Sigmoid colon (tissue), 7 donors: ENCODE measurements around the gene ALMS1. TPM values are rescaled to one million over a fixed set of nuclear protein-coding genes. Genes with fewer than 3 reads are reported as not detected.
"Not testable (repeated sequence)": the region's sequence is repeated elsewhere in the genome, so short reads cannot be mapped to it uniquely, and the experiment has no call there.

ENCODE experiments used
- DNase-seq: peaks from one replicate; pipeline ENCODE4 v3.0.0-alpha.2; 2019
- H3K27ac ChIP-seq, 4 donors: fragments of 200-600 bp; sonication (generic); one replicate each; pipeline ENCODE4 v1.5.1; 2016 to 2019; ENCODE audit warnings: mild to moderate bottlenecking in 1 of 4
- H3K27me3 ChIP-seq, 3 donors: fragments of 200-600 bp; sonication (generic); one replicate each; pipeline ENCODE4 v1.5.1; 2019; ENCODE audit warnings: mild to moderate bottlenecking in 1 of 3
- H3K36me3 ChIP-seq, 4 donors: fragments of 200-600 bp; sonication (generic); one replicate each; pipeline ENCODE4 v1.5.1; 2016 to 2019
- H3K4me1 ChIP-seq, 4 donors: fragments of 200-600 bp; sonication (generic); one replicate each; pipeline ENCODE4 v1.5.1; 2017 to 2019
- H3K4me3 ChIP-seq, 4 donors: fragments of 200-600 bp; sonication (generic); one replicate each; pipeline ENCODE4 v1.5.1; 2017 to 2019; ENCODE audit warnings: mild to moderate bottlenecking in 2 of 4, moderate library complexity in 1 of 4
- H3K9me3 ChIP-seq, 4 donors: fragments of 200-600 bp in 3 of 4; sonication (generic) in 3 of 4; one replicate each; pipeline versions ENCODE4 v1.5.1 to v1.6.1; 2013 to 2019
- CTCF ChIP-seq, 4 experiments: fragments of 450-650 bp in 3 of 4; fragments of 200-600 bp in 1 of 4; IDR thresholded peaks; one replicate each; pipeline ENCODE4 v1.5.1; 2016 to 2019; ENCODE audit warnings: antibody characterized with exemption in 4 of 4, mild to moderate bottlenecking in 3 of 4, moderate library complexity in 2 of 4
- EP300 ChIP-seq, 4 donors: sonication (generic); formaldehyde crosslinking; IDR thresholded peaks; one replicate each; pipeline ENCODE4 v1.6.1; 2017; ENCODE audit warnings: antibody characterized with exemption in 4 of 4
- POLR2A ChIP-seq, 2 donors: fragments of 450-650 bp; IDR thresholded peaks; one replicate each; pipeline ENCODE4 v1.6.1; 2016; ENCODE audit warnings: antibody characterized with exemption in 2 of 2, mild to moderate bottlenecking in 2 of 2, moderate library complexity in 2 of 2
- POLR2AphosphoS5 ChIP-seq, 4 donors: sonication (generic); formaldehyde crosslinking; IDR thresholded peaks; one replicate each; pipeline ENCODE4 v1.6.1; 2017; ENCODE audit warnings: antibody characterized with exemption in 4 of 4
- WGBS, 2 donors: extraction: QIAGEN DNeasy Blood & Tissue Kit; methylation state at CpG; one replicate each; pipeline ENCODE4 v1.1.7; 2013; 5-methylcytosine and 5-hydroxymethylcytosine counted together
- intact Hi-C: fragments of 100-400 bp; cut with DNase I; formaldehyde crosslinking; loops from one replicate; pipeline ENCODE4 v1.15.1; 2023
- polyA plus RNA-seq, 3 donors: library from polyadenylated mRNA; stranded (reverse); fragments of 200-250 nt; gene quantifications; one replicate each; pipeline ENCODE4 v1.2.3, GENCODE V29; 2013
- total RNA-seq, 4 donors: library from RNA; depleted of rRNA; stranded (reverse); fragments of >200 nt; gene quantifications; one replicate each; pipeline ENCODE4 v1.1.0, GENCODE V29; 2016
- donor health status: healthy with polysubstance abuse.
- donor health status: Bipolar disorder and iron deficiency.
- donor health status: healthy.

ALMS1 gene
- total and polyA plus RNA-seq, 7 donors = 3.5 to 47.6 (median 29.3) TPM

- WGBS, 2 donors = 92 to 96% methylated on average over 2 of the region's 2 CpGs
- peaks cover 0 to under 1% (median 0%) of the 10 kb centered on the region in 4 donors for H3K36me3 ChIP-seq
- H3K4me1 ChIP-seq = no peaks in the 10 kb centered on the region
- H3K9me3 ChIP-seq = no peaks in the 10 kb centered on the region
- TF ChIP-seq EP300 (IDR thresholded peaks at IDR 0.05) (no peak), CTCF (IDR thresholded peaks at IDR 0.05) (no peak), POLR2AphosphoS5 (IDR thresholded peaks at IDR 0.05) (no peak), POLR2A (IDR thresholded peaks at IDR 0.05) (no peak)
- no peaks in the 10 kb centered on the region for H3K27me3 ChIP-seq
- no peak for DNase-seq
- intact Hi-C loops = no loop called here
- H3K4me3 ChIP-seq = no peak overlapping the region
- H3K27ac ChIP-seq = no peak overlapping the region
Observed at GRCh38 chr2:73594251-73594650, 208.6 kb downstream of the ALMS1 start.

GRCh38 chr2:73601780-73602179 is 216.1 kb downstream of the ALMS1 start:
- TF ChIP-seq EP300 (IDR thresholded peaks at IDR 0.05) (no peak), CTCF (IDR thresholded peaks at IDR 0.05) (no peak), POLR2AphosphoS5 (IDR thresholded peaks at IDR 0.05) (no peak), POLR2A (IDR thresholded peaks at IDR 0.05) (no peak)
- Histone ChIP-seq H3K36me3 (peaks cover 7 to 36% (median 16%) of the 10 kb centered on the region in 4 donors), H3K9me3 (no peaks in the 10 kb centered on the region), H3K4me1 (no peaks in the 10 kb centered on the region), H3K4me3 (no peak overlapping the region), H3K27ac (no peak overlapping the region), H3K27me3 (no peaks in the 10 kb centered on the region)
- DNase-seq = no peak
- intact Hi-C loops = no loop called here
- 92 to 94% methylated on average over 5 of the region's 5 CpGs for WGBS, 2 donors

GRCh38 chr2:73603099-73603588 is 217.5 kb downstream of the ALMS1 start:
- DNase-seq, H3K9me3 ChIP-seq, H3K4me1 ChIP-seq, H3K27ac ChIP-seq, intact Hi-C loops, H3K27me3 ChIP-seq, H3K4me3 ChIP-seq: not testable (repeated sequence)
- H3K36me3 ChIP-seq = peaks cover 7 to 37% (median 16%) of the 10 kb centered on the region in 4 donors
- WGBS, 2 donors = 76% methylated on average over 4 of the region's 4 CpGs

GRCh38 chr2:73604589-73604988 is 219.0 kb downstream of the ALMS1 start:
- H3K27me3 ChIP-seq, H3K9me3 ChIP-seq, H3K4me3 ChIP-seq, intact Hi-C loops, H3K27ac ChIP-seq, DNase-seq, H3K4me1 ChIP-seq: not testable (repeated sequence)
- peaks cover 7 to 46% (median 17%) of the 10 kb centered on the region in 4 donors for H3K36me3 ChIP-seq
- WGBS, 2 donors = 85 to 87% methylated on average over 2 of the region's 2 CpGs

GRCh38 chr2:73610111-73610510 is 224.5 kb downstream of the ALMS1 start:
- TF ChIP-seq POLR2AphosphoS5 (IDR thresholded peaks at IDR 0.05) (no peak), CTCF (IDR thresholded peaks at IDR 0.05) (no peak), EP300 (IDR thresholded peaks at IDR 0.05) (no peak), POLR2A (IDR thresholded peaks at IDR 0.05) (no peak)
- Histone ChIP-seq H3K27me3 (no peaks in the 10 kb centered on the region), H3K4me1 (no peaks in the 10 kb centered on the region), H3K27ac (no peak overlapping the region), H3K36me3 (peaks cover 0 to 24% (median 6%) of the 10 kb centered on the region in 4 donors), H3K4me3 (no peak overlapping the region), H3K9me3 (no peaks in the 10 kb centered on the region)
- WGBS, 2 donors = 85 to 94% methylated on average over 3 of the region's 3 CpGs
- intact Hi-C loops = no loop called here
- DNase-seq = no peak

- Histone ChIP-seq H3K9me3 (no peaks in the 10 kb centered on the region), H3K4me1 (no peaks in the 10 kb centered on the region), H3K4me3 (no peak overlapping the region), H3K36me3 (peaks cover 0 to 24% (median 6%) of the 10 kb centered on the region in 4 donors), H3K27ac (no peak overlapping the region), H3K27me3 (no peaks in the 10 kb centered on the region)
- DNase-seq = no peak
- WGBS, 2 donors = 54 to 92% methylated on average over 4 of the region's 4 CpGs
- TF ChIP-seq POLR2AphosphoS5 (IDR thresholded peaks at IDR 0.05) = no peak
- TF ChIP-seq CTCF (IDR thresholded peaks at IDR 0.05) = no peak
- TF ChIP-seq EP300 (IDR thresholded peaks at IDR 0.05) = no peak
- TF ChIP-seq POLR2A (IDR thresholded peaks at IDR 0.05) = no peak
- intact Hi-C loops = no loop called here
Observed at GRCh38 chr2:73611193-73611592, 225.6 kb downstream of the ALMS1 start.
